ENCODE results near the gene ACTRT2.

The ACTRT2 gene

GRCh38 chr1:3053366-3053980 lies 32.2 kb downstream of the ACTRT2 start:
- DNase-seq (ENCODE audit: low read depth in 2 of 2), result no peak

DNA sequence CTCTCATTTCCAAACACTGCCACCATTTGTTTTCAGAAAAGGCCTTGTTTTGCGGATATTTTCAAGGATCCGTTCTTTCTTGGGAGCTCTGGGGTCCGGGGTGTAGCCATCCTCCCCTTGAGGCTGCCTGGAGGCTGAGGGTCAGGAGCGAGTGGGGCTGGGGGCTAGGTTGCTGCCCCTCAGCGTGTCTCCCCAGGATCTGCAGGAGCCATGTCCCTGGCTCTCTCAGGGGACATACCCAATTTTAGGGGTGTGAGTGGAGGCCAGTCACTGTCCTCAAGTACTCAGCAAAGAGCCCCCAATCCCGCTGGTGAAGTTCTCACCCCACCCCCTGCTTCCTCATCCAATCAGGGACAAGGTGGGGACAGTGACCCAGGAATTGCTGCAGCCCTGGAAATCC lies 32.7 kb downstream of the ACTRT2 start:
- DNase-seq (ENCODE audit: low read depth in 2 of 2), result no peak

- no peak for DNase-seq (ENCODE audit: low read depth in 2 of 2)
Observed at GRCh38 chr1:3054474-3054873, 33.2 kb downstream of the ACTRT2 start.

GRCh38 chr1:3055051-3055450 lies 33.8 kb downstream of the ACTRT2 start:
- no peak for DNase-seq (ENCODE audit: low read depth in 2 of 2)

- DNase-seq (ENCODE audit: low read depth in 2 of 2), result no peak
Observed at GRCh38 chr1:3056641-3057040, 35.4 kb downstream of the ACTRT2 start.

DNA sequence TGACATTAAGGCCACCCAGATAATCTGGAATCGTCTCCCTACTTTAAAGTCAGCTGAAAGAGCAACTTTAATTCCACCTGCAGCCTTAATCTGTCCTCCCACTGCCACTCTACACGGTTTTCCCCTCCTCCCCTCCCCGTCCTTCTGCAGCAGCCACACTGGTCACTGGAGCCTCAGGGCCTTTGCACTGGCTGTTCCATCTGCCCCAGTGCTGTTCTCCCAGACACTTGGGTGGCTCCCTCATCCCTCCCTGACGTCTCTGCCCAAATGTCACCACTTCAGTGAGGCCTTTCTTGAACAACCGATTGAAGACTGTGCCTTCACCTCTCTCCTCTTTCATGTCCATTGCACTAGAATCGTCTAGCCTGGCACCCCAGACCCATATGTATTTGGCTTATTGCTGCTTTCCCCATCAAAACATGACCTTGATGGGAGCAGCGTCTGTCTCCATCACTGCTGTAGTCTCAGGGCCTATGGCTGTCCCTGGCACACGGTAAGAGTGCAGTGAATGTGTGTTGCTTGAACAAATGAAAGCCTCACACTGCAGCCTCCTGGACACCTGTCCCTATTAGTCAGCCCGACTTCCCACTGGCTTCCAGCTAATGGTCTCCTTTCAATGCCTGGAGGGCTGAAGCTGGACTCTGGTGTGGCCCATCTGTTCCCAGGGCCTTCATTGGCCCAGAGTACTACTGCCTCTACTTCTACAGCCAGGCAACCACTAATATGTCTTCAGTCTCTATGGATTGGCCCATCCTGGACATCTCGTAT lies 37.2 kb downstream of the ACTRT2 start:
- no peak for DNase-seq (ENCODE audit: low read depth in 2 of 2)

- DNase-seq (ENCODE audit: low read depth in 2 of 2), result no peak
Observed at GRCh38 chr1:3060127-3060526, 38.9 kb downstream of the ACTRT2 start.

DNA sequence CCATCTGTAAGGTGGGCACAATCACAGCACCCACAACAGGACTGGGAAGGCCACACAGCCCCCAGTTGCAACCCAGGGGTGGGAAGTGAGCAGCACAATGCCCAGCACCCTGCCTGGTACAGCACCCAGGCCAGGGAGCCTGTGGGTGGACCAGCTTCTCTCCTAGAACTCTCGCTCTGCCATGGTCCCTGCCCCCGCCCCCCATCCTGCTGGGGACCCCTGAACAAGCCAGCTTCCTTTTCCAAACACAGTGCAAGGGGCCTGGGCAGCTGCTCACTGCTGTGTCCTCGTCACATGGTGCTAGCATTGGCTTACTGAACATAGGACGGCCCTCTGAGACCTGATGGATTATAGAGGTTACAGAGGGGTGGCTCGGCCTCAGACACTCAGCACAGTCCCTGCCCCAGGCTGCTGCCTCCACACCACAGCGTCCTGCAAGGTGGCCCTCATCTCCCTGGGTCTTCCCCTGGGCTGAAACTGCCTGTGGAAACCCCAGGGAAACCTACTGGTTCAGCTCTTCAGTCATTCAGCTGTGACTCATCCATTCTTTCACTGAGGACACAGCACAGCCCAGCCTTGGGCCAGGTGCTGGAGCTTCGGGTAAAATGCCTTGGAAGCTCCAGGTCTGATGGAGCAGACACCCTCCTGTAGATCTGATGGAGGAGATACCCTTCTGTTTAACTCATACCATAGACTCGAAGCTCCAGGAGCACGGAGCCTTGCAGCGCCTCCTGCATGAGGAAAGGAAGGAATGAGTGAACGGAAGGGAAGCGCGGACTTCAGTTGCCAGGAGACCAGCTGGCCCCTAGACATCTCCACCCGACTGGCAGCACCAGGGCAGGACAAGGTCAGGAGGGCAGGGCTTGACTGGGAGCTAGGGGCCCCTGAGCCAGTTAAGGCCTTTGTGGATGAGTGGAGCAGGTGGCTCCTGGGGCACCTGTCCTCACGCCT lies 39.6 kb downstream of the ACTRT2 start:
- DNase-seq (ENCODE audit: low read depth in 2 of 2), result no peak

GRCh38 chr1:3061566-3061965 lies 40.3 kb downstream of the ACTRT2 start:
- no peak for DNase-seq (ENCODE audit: low read depth in 2 of 2)

GRCh38 chr1:3061981-3062615 lies 40.8 kb downstream of the ACTRT2 start:
- no peak for DNase-seq (ENCODE audit: low read depth in 2 of 2)

GRCh38 chr1:3062616-3063378 lies 41.5 kb downstream of the ACTRT2 start:
- DNase-seq (ENCODE audit: low read depth in 2 of 2), result no peak

DNA sequence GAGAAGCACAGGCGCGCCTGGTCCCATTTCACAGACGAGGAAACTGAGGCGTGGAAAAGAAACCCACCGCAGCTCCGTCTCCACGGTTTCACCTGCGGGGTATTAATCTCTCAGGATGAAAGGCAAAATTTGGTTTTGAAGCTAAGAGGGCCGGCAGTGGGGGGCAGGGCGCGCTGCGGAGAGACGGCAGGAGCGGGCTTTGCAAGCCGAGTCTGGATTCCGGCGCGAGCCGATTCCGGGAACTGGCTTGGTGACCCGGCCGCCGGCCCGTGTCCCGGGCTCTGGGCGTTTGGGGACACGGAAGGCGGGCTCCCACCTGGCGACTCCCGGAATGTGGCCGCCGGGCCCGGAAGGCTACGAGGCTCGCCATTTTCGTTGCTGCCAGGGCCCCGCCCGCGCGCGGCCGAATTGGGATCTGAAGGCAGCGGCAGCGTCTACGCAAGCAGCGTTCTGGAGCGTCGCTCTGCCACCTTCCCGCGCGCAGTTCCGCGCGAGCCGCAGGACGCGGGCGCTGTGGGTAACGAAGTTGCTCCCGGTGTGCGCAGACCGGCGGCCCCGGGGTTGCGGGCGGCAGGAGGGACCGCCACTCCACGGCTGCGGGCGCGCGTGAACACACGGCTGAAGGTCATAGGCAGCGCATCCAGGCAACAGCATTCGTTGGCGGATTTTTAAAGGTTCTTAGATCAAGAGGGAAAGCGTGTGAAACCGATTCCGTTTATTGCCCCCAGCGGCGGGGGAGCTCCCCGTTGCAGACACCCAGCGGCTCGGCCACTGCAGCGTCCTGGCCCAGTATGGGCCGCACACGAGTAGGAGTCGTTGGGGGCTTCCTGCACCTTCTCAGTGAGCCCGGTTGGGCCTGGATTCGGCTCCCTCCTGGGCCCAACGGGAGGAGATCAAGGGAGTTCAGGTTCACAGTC lies 42.4 kb downstream of the ACTRT2 start:
- DNase-seq (ENCODE audit: low read depth in 2 of 2), result no peak

GRCh38 chr1:3064296-3064850 lies 43.1 kb downstream of the ACTRT2 start:
- DNase-seq (ENCODE audit: low read depth in 2 of 2), result no peak

DNA sequence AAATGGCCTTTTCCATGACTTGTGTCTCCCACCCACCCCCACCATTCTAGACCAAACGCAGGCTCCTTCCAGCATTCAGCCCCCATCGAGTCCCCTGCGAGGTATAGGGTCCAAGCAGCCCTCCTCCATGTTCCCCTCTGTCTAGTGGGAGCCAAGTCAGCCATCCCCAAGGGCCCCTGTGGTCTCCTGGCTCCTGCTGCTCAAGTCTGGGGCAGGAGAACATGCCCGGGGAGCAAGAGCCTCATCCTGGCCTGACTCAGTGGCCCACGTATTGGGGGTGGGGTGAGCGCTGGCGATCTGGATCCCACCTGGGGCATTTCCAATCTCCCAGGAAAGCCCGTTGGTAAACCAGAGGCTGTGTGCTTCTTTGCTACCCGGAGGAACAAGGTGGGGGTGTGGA lies 43.6 kb downstream of the ACTRT2 start:
- DNase-seq (ENCODE audit: low read depth in 2 of 2), result no peak

DNA sequence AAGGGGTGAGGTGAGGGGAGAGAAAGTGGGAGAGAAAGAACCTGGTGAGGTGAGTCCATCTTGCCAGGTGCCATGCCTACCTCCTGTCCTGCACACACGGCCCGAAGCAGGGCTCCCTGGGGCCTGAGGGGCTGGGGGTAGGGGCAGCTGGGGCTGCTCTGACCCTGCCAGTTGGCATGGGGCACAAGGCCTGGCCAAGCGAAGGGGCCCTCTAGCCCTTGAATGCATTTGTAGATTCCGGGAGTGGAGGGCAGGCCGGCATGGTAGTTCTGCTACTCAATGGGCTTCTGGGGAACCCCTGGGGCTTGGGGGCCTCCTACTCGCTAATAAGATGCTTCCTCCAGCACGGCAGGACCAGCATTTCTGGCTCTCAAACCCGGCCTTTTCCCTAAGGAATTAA lies 44.1 kb downstream of the ACTRT2 start:
- DNase-seq (ENCODE audit: low read depth in 2 of 2), result no peak

DNA sequence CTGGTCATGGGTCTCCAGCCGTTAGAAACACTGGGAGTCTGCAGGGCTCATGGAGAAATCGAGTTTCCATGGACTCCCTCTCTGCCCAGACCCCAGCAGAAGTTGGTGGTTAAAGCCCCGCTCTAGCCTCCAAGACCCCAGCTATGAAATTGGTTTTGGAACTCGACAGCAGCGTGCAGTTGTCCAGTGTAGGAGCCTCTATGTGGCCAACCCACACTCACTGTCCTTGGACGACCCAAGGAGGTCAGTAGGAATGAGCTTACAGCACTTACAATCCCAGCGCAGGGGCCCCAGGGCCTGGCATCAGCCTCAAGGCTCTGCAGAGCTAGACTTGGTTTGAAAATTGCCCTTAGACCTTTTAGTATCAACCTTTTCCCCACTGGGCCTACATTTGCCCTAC lies 44.5 kb downstream of the ACTRT2 start:
- no peak for DNase-seq (ENCODE audit: low read depth in 2 of 2)

DNA sequence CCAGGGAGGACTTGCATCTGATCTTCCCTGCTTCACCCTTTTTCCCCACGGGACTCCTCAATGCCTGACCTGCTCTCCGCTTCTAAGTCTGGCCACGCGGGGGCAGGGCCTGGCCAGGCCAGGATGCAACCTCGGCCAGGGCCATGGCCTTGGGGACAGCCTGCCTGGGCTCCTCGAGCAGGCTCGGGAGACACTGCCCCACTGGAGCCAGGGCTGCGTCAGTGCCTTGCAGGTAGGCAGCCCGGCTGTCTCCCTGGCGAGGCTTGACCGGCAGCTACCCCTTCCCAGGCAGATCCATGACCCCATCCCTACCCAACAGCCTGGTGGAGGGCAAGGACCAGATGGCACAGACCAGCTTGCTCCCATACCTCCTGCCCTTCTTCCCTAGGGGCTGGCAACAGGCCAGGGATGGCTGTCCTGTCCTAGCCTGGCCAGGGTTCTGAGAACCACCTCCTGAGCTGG lies 45.0 kb downstream of the ACTRT2 start:
- DNase-seq (ENCODE audit: low read depth in 2 of 2), result no peak

DNA sequence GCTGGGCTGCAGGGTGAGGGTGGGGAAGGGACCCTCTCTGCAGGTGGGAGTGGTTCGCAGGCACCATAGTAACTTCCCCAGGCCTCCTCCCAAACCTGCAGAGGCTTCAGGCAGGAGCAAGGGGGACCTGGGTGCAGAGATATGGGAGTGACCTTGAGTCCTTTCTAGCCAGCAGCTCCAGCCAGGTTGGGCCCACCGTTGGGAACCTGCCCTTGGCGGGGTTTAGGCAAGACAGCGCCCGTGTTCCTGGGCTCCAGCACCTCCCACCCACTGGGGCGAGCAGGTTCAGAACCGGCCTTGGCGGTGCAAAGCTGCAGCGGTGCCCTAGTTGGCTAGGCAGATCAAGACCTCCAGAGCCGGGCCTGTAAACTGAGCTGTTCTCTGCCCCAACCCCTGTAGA lies 45.6 kb downstream of the ACTRT2 start:
- no peak for DNase-seq (ENCODE audit: low read depth in 2 of 2)

- DNase-seq (ENCODE audit: low read depth in 2 of 2), result no peak
Observed at GRCh38 chr1:3067301-3067670, 46.0 kb downstream of the ACTRT2 start.
